ENCODE results near the gene ICA1. TPM values are rescaled to one million over a fixed set of nuclear protein-coding genes. Genes with fewer than 3 reads are reported as not detected.
"Not testable (repeated sequence)": the region's sequence is repeated elsewhere in the genome, so short reads cannot be mapped to it uniquely, and the experiment has no call there.

The ICA1 gene
- total and polyA plus RNA-seq, 2 experiments from 2014 or later, result 45.2 to 83.7 TPM

DNA sequence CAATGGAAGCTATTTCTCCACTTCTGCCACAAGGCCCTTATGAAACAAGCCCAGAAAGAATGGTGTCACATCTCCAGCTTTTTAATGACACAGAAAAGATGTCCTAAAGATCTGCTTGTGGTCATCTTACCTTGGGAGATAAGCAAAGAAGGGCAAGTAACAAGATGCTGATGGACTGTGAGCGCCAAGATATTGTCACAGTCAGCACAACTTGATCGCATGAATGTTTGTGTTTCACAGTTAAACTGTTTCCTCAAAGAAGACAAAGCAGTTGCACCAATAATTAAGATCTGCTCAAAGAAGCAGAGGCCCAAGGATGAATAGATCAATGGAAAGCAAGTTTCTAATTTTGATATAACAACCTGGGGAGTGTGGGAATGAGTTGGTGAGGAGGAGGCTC lies 15.9 kb downstream of the ICA1 start:
- H3K27me3 Mint-ChIP-seq (ENCODE audit: insufficient read depth, low read depth, poor library complexity), result peaks cover 2% of the 10 kb centered on the region
- H3K9me3 Mint-ChIP-seq, result peaks cover 40% of the 10 kb centered on the region
- no peaks in the 10 kb centered on the region for H4K20me1 ChIP-seq (replicated peaks; ENCODE audit: insufficient read depth)
- no peak overlapping the region for H3K4me2 ChIP-seq
- no peak overlapping the region for H3K27ac Mint-ChIP-seq
- H3K4me3 Mint-ChIP-seq, result no peak overlapping the region
- no peak for DNase-seq (ENCODE audit: low spot score)
- H3K79me2 ChIP-seq (replicated peaks; ENCODE audit: insufficient read depth), result peaks cover 24% of the 10 kb centered on the region
- no peak for ATAC-seq
- no peaks in the 10 kb centered on the region for H3K4me1 ChIP-seq (ENCODE audit: insufficient read depth)
- no peak for TF ChIP-seq CREB1 (CRISPR knock-in tag; IDR thresholded peaks at IDR 0.05; ENCODE audit: low read depth)
- no peak for TF ChIP-seq ZNF114 (CRISPR knock-in tag; IDR thresholded peaks at IDR 0.05)
- TF ChIP-seq ZNF331 (CRISPR knock-in tag; IDR thresholded peaks at IDR 0.05; ENCODE audit: low read depth), result no peak
- no peak for TF ChIP-seq REST (IDR thresholded peaks at IDR 0.05; ENCODE audit: unreplicated experiment)
- TF ChIP-seq ZNF462 (CRISPR knock-in tag; IDR thresholded peaks at IDR 0.05), result no peak
- no peak for TF ChIP-seq EZH2 (IDR thresholded peaks at IDR 0.05; ENCODE audit: low read depth, unreplicated experiment)
- no peak for TF ChIP-seq POLR2AphosphoS5 (IDR thresholded peaks at IDR 0.05; ENCODE audit: low read depth)
- TF ChIP-seq, protein P1, sequence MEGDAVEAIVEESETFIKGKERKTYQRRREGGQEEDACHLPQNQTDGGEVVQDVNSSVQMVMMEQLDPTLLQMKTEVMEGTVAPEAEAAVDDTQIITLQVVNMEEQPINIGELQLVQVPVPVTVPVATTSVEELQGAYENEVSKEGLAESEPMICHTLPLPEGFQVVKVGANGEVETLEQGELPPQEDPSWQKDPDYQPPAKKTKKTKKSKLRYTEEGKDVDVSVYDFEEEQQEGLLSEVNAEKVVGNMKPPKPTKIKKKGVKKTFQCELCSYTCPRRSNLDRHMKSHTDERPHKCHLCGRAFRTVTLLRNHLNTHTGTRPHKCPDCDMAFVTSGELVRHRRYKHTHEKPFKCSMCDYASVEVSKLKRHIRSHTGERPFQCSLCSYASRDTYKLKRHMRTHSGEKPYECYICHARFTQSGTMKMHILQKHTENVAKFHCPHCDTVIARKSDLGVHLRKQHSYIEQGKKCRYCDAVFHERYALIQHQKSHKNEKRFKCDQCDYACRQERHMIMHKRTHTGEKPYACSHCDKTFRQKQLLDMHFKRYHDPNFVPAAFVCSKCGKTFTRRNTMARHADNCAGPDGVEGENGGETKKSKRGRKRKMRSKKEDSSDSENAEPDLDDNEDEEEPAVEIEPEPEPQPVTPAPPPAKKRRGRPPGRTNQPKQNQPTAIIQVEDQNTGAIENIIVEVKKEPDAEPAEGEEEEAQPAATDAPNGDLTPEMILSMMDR (conservative IDR thresholded peaks at IDR 0.05; ENCODE audit: low read depth in 2 of 2), result no peak
- TF ChIP-seq JUNB (IDR thresholded peaks at IDR 0.05; ENCODE audit: unreplicated experiment), result no peak
- H3K27me3 ChIP-seq (ENCODE audit: insufficient read depth), result no peaks in the 10 kb centered on the region
- H3K4me1 Mint-ChIP-seq, result no peaks in the 10 kb centered on the region
- no peak overlapping the region for H2AFZ ChIP-seq
- H3K27ac ChIP-seq (ENCODE audit: low read depth), result no peak overlapping the region
- H3F3A ChIP-seq (replicated peaks; ENCODE audit: low read depth), result no peaks in the 10 kb centered on the region
- no peaks in the 10 kb centered on the region for H3K9me2 ChIP-seq (ENCODE audit: insufficient read depth)
- H3K36me3 Mint-ChIP-seq (ENCODE audit: low read depth), result peaks cover 39% of the 10 kb centered on the region; the same call in 2 of the 3 replicates
- no peak overlapping the region for H3K4me3 ChIP-seq
- H3K36me3 ChIP-seq (ENCODE audit: insufficient read depth), result no peaks in the 10 kb centered on the region

DNA sequence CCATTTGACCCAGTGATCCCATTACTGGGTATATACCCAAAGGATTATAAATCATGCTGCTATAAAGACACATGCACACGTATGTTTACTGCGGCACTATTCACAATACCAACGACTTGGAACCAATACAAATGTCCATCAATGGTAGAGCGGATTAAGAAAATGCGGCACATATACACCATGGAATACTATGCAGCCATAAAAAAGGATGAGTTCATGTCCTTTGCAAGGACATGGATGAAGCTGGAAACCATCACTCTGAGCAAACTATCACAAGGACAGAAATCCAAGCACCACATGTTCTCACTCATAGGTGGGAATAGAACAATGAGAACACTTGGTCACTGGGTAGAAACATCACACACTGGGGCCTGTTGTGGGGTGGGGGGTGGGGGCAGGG lies 16.9 kb downstream of the ICA1 start:
- H3K36me3 ChIP-seq (ENCODE audit: insufficient read depth); H3K27me3 ChIP-seq (ENCODE audit: insufficient read depth); H2AFZ ChIP-seq; H3K27ac ChIP-seq (ENCODE audit: low read depth); H3F3A ChIP-seq (replicated peaks; ENCODE audit: low read depth); DNase-seq (ENCODE audit: low spot score); H3K4me3 Mint-ChIP-seq; H3K27me3 Mint-ChIP-seq (ENCODE audit: insufficient read depth, low read depth, poor library complexity); H3K9me2 ChIP-seq (ENCODE audit: insufficient read depth); ATAC-seq; H3K4me1 Mint-ChIP-seq; H3K4me1 ChIP-seq (ENCODE audit: insufficient read depth); H4K20me1 ChIP-seq (replicated peaks; ENCODE audit: insufficient read depth); H3K4me2 ChIP-seq; H3K27ac Mint-ChIP-seq; H3K4me3 ChIP-seq: not testable (repeated sequence)
- peaks cover 27% of the 10 kb centered on the region for H3K79me2 ChIP-seq (replicated peaks; ENCODE audit: insufficient read depth)
- peaks cover 45% of the 10 kb centered on the region for H3K9me3 Mint-ChIP-seq
- peaks cover 39% of the 10 kb centered on the region; the same call in 2 of the 3 replicates for H3K36me3 Mint-ChIP-seq (ENCODE audit: low read depth)
